Nephron progenitor cell (in vitro differentiated cells): ENCODE data around the gene PAX1.

ENCODE experiments used
- DNase-seq: peaks from one replicate; pipeline ENCODE4 v3.0.0; 2021
- H3K27ac Mint-ChIP-seq: 2 replicates; pipeline ENCODE4 v1.8.0; 2021; ENCODE audit warnings: mild to moderate bottlenecking, moderate library complexity, mixed read lengths
- H3K27me3 Mint-ChIP-seq: 2 replicates; pipeline ENCODE4 v1.8.0; 2021; ENCODE audit warnings: mild to moderate bottlenecking, low read depth, mixed read lengths; ENCODE audit not compliant: poor library complexity
- H3K36me3 Mint-ChIP-seq: 2 replicates; pipeline ENCODE4 v1.8.0; 2021; ENCODE audit warnings: low read depth, mixed read lengths
- H3K4me1 Mint-ChIP-seq: 2 replicates; pipeline ENCODE4 v1.8.0; 2021; ENCODE audit warnings: mixed read lengths
- H3K4me3 Mint-ChIP-seq: 2 replicates; pipeline ENCODE4 v1.8.0; 2021; ENCODE audit warnings: mild to moderate bottlenecking, moderate library complexity, mixed read lengths
- H3K9me3 Mint-ChIP-seq: 2 replicates; pipeline ENCODE4 v1.8.0; 2021; ENCODE audit warnings: mild to moderate bottlenecking, moderate library complexity, mixed read lengths
- TF ChIP-seq, protein P1 (sequence below): fragments of 200-600 bp; sonication (generic); IDR thresholded peaks from 2 replicates; pipeline ENCODE4 v1.5.0; 2021; ENCODE audit warnings: antibody characterized with exemption

PAX1 gene

DNA sequence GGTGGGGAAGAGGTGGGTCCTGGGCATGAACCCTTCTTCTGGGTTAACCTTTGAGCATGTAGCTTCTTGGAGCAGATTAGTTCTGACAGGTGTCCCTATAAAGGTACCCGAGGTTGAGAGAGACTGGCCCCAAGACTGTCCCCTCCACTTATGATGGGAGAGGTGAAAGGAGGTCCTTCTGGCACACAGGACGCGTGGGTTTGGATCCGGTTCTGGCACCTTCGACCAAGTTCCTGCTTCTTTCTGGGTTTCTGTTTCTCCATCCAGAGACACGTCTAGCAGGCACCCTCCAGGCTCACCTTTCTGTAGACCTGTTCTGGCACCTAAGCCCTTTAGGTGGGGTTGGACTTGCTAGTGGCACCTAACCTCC is 4.1 kb downstream of the PAX1 start:
- Mint-ChIP-seq H3K9me3 (no peaks in the 10 kb centered on the region), H3K4me3 (no peak overlapping the region), H3K4me1 (peaks cover 8% of the 10 kb centered on the region), H3K27ac (no peak overlapping the region), H3K36me3 (no peaks in the 10 kb centered on the region), H3K27me3 (peaks cover 99% of the 10 kb centered on the region)
- no peak for DNase-seq
- TF ChIP-seq, protein P1, sequence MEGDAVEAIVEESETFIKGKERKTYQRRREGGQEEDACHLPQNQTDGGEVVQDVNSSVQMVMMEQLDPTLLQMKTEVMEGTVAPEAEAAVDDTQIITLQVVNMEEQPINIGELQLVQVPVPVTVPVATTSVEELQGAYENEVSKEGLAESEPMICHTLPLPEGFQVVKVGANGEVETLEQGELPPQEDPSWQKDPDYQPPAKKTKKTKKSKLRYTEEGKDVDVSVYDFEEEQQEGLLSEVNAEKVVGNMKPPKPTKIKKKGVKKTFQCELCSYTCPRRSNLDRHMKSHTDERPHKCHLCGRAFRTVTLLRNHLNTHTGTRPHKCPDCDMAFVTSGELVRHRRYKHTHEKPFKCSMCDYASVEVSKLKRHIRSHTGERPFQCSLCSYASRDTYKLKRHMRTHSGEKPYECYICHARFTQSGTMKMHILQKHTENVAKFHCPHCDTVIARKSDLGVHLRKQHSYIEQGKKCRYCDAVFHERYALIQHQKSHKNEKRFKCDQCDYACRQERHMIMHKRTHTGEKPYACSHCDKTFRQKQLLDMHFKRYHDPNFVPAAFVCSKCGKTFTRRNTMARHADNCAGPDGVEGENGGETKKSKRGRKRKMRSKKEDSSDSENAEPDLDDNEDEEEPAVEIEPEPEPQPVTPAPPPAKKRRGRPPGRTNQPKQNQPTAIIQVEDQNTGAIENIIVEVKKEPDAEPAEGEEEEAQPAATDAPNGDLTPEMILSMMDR: no peak

DNA sequence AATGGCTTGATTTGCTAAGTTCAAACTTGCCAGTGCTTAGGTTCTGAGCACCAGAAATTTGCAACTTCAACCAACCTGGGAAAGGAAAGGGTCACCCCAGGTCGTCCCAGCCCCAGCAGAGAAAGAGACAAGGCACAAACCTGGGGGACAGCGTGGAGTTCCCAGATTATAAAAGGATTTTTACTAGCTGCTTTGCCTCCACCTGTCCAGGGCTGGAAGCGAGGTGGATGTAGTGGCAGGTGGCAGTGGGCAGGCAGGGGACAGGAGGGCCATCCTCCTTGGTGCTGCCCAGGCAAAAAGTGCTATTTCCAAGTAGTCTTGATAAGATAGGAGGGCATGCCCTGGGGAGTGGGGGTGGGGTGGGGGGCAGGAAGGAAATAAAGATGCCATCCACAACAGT is 4.9 kb downstream of the PAX1 start:
- peaks cover 99% of the 10 kb centered on the region for H3K27me3 Mint-ChIP-seq
- H3K27ac Mint-ChIP-seq: no peak overlapping the region
- DNase-seq: no peak
- no peak overlapping the region for H3K4me3 Mint-ChIP-seq
- H3K4me1 Mint-ChIP-seq: peaks cover 8% of the 10 kb centered on the region
- H3K9me3 Mint-ChIP-seq: no peaks in the 10 kb centered on the region
- TF ChIP-seq, protein P1: no peak
- no peaks in the 10 kb centered on the region for H3K36me3 Mint-ChIP-seq

GRCh38 chr20:21710863-21711431 is 5.5 kb downstream of the PAX1 start:
- no peak overlapping the region for H3K27ac Mint-ChIP-seq
- H3K27me3 Mint-ChIP-seq: peaks cover 100% of the 10 kb centered on the region
- no peak for DNase-seq
- no peak overlapping the region for H3K4me3 Mint-ChIP-seq
- TF ChIP-seq, protein P1: no peak
- H3K4me1 Mint-ChIP-seq: peaks cover 8% of the 10 kb centered on the region
- no peaks in the 10 kb centered on the region for H3K36me3 Mint-ChIP-seq
- H3K9me3 Mint-ChIP-seq: no peaks in the 10 kb centered on the region

DNA sequence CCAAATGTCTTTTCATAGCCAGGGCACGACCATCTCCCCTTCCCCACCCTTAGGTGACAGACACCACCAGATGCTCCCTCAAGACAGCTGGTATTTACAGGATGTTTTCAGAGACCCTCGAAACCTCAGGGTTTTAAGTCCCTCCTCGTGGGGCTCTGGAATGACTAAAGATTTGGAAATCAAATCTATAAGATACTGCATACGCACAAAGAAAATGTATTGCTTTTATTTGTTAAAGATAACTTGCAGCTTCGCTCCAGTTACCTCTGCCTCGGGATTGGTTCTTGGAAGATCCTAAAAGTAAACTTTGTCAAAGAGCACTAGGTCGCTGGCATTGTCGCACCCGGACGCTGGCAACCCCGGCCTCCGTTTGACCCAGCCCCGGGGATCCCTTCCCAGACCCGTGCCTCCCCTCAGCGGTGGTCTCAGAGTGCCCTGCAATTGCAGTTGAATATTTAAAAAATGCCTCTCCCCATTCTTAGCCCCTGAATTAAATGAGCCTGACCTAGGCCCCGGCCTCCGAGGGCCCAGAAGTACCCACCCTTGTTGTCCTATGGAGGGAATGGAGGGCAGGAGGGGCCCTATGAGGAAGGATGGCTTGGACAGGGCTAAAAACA is 7.1 kb downstream of the PAX1 start:
- no peaks in the 10 kb centered on the region for H3K9me3 Mint-ChIP-seq

DNA sequence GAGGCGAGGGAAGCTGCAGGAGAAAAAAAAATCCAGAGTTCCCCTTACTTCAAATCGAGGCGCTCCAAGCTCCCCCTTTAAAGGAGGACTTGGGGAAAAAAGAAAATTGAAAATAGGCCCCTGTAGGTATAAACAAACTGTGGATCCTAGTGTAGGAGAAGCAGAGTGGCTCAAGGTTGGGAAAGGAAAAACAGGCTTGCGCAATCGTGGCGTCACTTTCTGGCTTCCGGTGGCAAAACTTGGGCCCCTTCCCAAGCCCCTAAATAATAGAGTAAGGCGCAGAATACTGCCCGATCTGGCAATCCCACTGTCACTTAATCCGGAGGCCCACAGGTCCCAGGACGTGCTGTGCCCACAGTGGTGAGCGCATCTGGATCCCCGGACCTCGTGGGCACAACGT is 8.0 kb downstream of the PAX1 start:
- no peak overlapping the region for H3K4me3 Mint-ChIP-seq
- no peaks in the 10 kb centered on the region for H3K9me3 Mint-ChIP-seq
- H3K27ac Mint-ChIP-seq: no peak overlapping the region
- H3K4me1 Mint-ChIP-seq: peaks cover 4% of the 10 kb centered on the region
- peaks cover 100% of the 10 kb centered on the region for H3K27me3 Mint-ChIP-seq
- no peak for DNase-seq
- no peaks in the 10 kb centered on the region for H3K36me3 Mint-ChIP-seq
- TF ChIP-seq, protein P1: no peak

More for the DNA sequence above, 7.1 kb downstream of the PAX1 start:
- Mint-ChIP-seq H3K4me3 (no peak overlapping the region), H3K27ac (no peak overlapping the region), H3K27me3 (peaks cover 100% of the 10 kb centered on the region), H3K4me1 (peaks cover 4% of the 10 kb centered on the region), H3K36me3 (no peaks in the 10 kb centered on the region)
- DNase-seq: no peak
- TF ChIP-seq, protein P1: no peak

- H3K36me3 Mint-ChIP-seq: no peaks in the 10 kb centered on the region
- no peak overlapping the region for H3K4me3 Mint-ChIP-seq
- no peaks in the 10 kb centered on the region for H3K9me3 Mint-ChIP-seq
- peaks cover 100% of the 10 kb centered on the region for H3K27me3 Mint-ChIP-seq
- H3K27ac Mint-ChIP-seq: no peak overlapping the region
- peaks cover 4% of the 10 kb centered on the region for H3K4me1 Mint-ChIP-seq
- TF ChIP-seq, protein P1: no peak
- no peak for DNase-seq
Measured at GRCh38 chr20:21713901-21714296, 8.4 kb downstream of the PAX1 start.
